ENCODE results near the gene POM121L12. TPM values are rescaled to one million over a fixed set of nuclear protein-coding genes. Genes with fewer than 3 reads are reported as not detected.

The POM121L12 gene
- total RNA-seq (2021), result not detected in 2 replicates
- long read RNA-seq, result 0 reads

DNA sequence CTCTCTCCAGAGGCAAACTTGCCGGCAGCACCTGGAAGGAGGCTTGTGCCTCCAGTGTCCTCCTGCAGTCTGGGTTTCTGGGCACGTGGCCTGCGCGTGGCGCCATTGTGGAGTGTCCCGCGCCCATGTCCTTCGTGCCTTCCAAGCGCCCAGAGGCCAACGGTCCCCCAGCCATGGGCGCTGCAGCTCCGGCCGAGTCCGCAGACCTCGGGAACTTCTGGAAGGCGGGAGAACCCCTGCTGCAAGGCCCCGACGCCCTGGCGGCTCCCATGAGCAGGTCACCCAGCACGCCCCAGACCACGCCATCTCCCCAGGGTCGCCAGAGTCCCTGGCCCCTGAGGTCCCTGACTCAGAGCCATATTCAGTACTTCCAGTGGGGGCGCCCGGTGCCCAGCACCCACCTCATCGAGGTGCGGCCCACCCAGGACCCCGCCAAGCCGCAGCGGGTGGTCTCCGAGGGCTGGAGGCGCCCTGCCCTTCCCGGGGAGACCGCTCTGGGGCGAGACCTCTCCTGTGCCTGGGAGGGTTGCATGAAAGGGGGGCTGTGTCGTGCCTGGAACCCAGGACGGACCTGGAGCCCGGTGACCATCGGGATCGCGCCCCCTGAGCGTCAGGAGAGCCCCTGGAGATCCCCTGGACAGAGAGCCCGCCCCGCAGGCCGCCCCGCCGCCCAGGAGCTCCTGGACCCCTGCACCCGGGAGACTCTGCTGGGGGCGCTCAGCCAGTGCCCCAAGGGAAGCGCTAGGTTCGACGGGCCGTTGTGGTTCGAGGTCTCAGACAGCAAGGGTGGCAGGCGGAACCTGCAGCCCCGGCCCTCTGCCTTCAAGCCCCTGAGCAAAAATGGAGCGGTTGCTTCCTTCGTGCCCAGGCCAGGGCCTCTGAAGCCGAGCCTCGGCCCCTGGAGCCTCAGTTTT lies at the start of gene POM121L12:
POM121L12 (plus strand) TSS at position 135 of the 914 bp plus-strand sequence; CDS start at position 174, 39 bp downstream.
- no peaks in the 10 kb centered on the region for H3K27me3 ChIP-seq (ENCODE audit: insufficient read depth, low read length)
- no peaks in the 10 kb centered on the region for H4K20me1 ChIP-seq (ENCODE audit: control insufficient read depth, insufficient read depth, insufficient read length)
- H2BK5ac ChIP-seq (ENCODE audit: insufficient read length, low read length), result no peak within 1 kb of the TSS
- H4K8ac ChIP-seq (replicated peaks; ENCODE audit: insufficient read length, low read depth, low read length), result no peak within 1 kb of the TSS
- no CpG with 5 or more reads among the region's 59 CpGs for WGBS (ENCODE audit: extremely low coverage, insufficient read length, low lambda C conversion rate)
- no peak within 1 kb of the TSS for H2AK5ac ChIP-seq (ENCODE audit: insufficient read length, low read length)
- Mint-ChIP-seq H3K36me3 (ENCODE audit: insufficient read depth in 1 of 3, low read depth in 3 of 3) (peaks cover 0 to 11% (median 6%) of the 10 kb centered on the region in 3 experiments; a peak in 4 of 7 replicates), H3K4me3 (no peak within 1 kb of the TSS), H3K27me3 (ENCODE audit: low read depth) (no peaks in the 10 kb centered on the region; the same call in 1 of the 2 replicates), H3K9me3 (peaks cover 4 to 8% of the 10 kb centered on the region in 2 experiments; a peak in 4 of 5 replicates), H3K4me1 (peaks cover 3 to 4% of the 10 kb centered on the region in 2 experiments; a peak in 2 of 4 replicates), H3K27ac (no peak within 1 kb of the TSS; a peak in 1 of 7 replicates)
- no peak within 1 kb of the TSS for H2BK20ac ChIP-seq (ENCODE audit: low read depth, low read length, poor library complexity, severe bottlenecking)
- H4K5ac ChIP-seq (ENCODE audit: insufficient read length, low read depth, low read length), result no peak within 1 kb of the TSS
- H3K27ac ChIP-seq (ENCODE audit: insufficient read length, low read depth, low read length), result no peak within 1 kb of the TSS
- H3K4me1 ChIP-seq (ENCODE audit: insufficient read depth, low read length), result no peaks in the 10 kb centered on the region
- H3K79me2 ChIP-seq (ENCODE audit: insufficient read depth, low read length), result no peaks in the 10 kb centered on the region
- H2BK120ac ChIP-seq (ENCODE audit: low read depth, low read length, poor library complexity, severe bottlenecking), result no peak within 1 kb of the TSS
- H2BK15ac ChIP-seq (ENCODE audit: low read depth, low read length), result no peak within 1 kb of the TSS
- no peak within 1 kb of the TSS for H4K91ac ChIP-seq (ENCODE audit: insufficient read length, low read depth, low read length)
- H3K23ac ChIP-seq (ENCODE audit: insufficient read length, low read depth, low read length), result no peak within 1 kb of the TSS
- no peak within 1 kb of the TSS for H2BK12ac ChIP-seq (ENCODE audit: insufficient read length, low read depth, low read length)
- H3K23me2 ChIP-seq (ENCODE audit: insufficient read length, low read depth, low read length, poor library complexity, severe bottlenecking), result no peaks in the 10 kb centered on the region
- H3K18ac ChIP-seq (ENCODE audit: insufficient read length, low read depth, low read length), result no peak within 1 kb of the TSS
- H3K4me2 ChIP-seq (ENCODE audit: insufficient read depth, insufficient read length, low read length), result no peak within 1 kb of the TSS
- no peak within 1 kb of the TSS for H3T11ph ChIP-seq (ENCODE audit: low read length)
- H3K79me1 ChIP-seq (ENCODE audit: insufficient read depth, low read depth, low read length, poor library complexity, severe bottlenecking), result no peaks in the 10 kb centered on the region
- H2AFZ ChIP-seq (ENCODE audit: low read length), result no peak within 1 kb of the TSS
- H3K14ac ChIP-seq (ENCODE audit: insufficient read depth, low read length), result no peak within 1 kb of the TSS
- H3K9ac ChIP-seq (ENCODE audit: extremely low read depth, insufficient read length, low read length), result no peak within 1 kb of the TSS
- H3K9me3 ChIP-seq (ENCODE audit: control insufficient read depth, low read depth, low read length), result no peaks in the 10 kb centered on the region
- no peak for DNase-seq
- no peak within 1 kb of the TSS for H3K56ac ChIP-seq (ENCODE audit: insufficient read length, low read depth, low read length)
- no peak within 1 kb of the TSS for H3K4ac ChIP-seq (ENCODE audit: low read depth, low read length)
- TF ChIP-seq, protein P1, sequence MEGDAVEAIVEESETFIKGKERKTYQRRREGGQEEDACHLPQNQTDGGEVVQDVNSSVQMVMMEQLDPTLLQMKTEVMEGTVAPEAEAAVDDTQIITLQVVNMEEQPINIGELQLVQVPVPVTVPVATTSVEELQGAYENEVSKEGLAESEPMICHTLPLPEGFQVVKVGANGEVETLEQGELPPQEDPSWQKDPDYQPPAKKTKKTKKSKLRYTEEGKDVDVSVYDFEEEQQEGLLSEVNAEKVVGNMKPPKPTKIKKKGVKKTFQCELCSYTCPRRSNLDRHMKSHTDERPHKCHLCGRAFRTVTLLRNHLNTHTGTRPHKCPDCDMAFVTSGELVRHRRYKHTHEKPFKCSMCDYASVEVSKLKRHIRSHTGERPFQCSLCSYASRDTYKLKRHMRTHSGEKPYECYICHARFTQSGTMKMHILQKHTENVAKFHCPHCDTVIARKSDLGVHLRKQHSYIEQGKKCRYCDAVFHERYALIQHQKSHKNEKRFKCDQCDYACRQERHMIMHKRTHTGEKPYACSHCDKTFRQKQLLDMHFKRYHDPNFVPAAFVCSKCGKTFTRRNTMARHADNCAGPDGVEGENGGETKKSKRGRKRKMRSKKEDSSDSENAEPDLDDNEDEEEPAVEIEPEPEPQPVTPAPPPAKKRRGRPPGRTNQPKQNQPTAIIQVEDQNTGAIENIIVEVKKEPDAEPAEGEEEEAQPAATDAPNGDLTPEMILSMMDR (conservative IDR thresholded peaks at IDR 0.05), result no peak

Data from H9 (cell line).